GM21381 (cell line): ENCODE data around the gene ZBTB7B.

ENCODE experiments used
- ATAC-seq: cut with Tn5 transposase; IDR thresholded peaks from one replicate; pipeline ENCODE4 v1.9.1; 2021; ENCODE audit warnings: mild to moderate bottlenecking, moderate library complexity; ENCODE audit not compliant: unreplicated experiment

The ZBTB7B gene

DNA sequence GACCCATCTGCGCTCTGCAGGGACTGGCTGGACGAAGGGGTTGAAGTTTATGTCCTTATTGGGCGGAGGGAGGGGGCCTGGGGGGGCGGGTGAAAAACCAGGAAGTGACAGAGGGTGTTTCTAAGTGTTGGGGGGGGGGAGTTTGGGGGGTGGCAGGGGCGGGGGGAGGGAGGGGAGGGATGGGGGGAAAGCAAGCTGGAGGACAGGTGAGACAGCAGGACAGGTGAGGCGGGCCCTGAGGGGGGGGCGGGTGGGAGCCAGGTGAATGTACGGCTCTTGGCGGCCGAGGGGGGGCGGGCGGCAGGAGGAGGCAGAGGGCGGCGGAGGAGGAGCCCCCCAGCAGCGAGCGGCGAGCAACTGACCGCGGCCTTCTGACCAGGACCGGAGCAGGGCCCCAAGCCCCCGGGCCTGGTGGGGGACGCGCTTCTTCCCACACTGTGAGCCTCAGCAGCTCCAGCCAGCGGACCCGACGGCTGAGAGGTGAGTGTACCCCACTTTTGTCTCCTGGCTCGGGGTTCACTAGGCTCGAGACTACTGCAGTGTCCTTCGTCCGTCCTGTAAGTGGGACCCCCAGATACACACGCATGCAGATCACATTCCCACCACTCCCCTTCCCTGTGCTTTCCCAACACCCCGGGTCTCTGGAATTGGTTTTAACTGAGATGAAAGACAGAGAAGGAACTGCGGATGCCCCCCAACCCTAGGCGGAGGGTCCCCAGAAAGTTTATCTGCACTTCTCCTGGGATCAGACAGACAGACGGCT, at the start of gene ZBTB7B:
ZBTB7B (plus strand) TSS at position 339 of the 763 bp plus-strand sequence. CDS start 11,859 bp downstream, outside the sequence.
- ATAC-seq = no peak

DNA sequence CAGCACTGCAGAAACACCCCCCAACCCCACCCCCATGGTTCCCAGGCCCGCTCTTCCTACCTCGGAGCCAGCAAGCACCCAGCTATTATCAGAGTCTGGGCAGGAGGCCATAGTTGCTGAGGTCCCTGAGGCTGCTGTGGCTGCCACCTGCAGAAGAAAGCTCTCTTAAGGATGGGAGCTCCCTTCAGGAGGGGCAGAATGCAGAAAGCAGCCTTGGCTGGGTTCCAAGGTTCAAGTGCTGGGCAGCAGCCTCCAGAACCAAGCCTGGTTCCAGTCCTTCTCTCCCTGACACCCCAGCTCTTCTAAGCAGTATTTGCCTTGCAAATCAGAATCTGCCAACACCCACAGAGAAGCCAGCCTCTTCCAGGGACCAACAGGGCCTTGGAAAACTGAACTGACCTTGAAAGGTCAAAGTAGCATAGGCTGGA, 49.0 kb upstream of the ZBTB7B start:
- no peak for ATAC-seq

DNA sequence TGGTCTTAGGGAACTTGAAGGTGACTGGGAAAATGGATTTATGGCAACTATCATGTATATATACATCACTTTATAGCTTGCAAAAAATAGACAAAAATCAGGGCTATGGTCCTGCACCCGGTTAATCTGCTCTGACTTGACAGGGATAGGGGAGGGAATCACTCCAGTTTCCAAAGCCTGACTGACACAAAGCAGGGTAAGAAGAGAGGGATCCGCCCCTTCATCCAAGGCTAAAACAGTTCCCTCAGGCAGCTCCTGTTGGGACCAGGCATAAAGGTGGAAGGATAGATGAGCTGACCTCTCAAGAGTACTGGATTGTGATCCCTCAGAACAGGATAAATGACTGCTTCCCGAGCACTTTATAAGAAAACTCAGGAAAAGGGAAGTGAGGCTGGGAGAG, 48.1 kb upstream of the ZBTB7B start:
- no peak for ATAC-seq

DNA sequence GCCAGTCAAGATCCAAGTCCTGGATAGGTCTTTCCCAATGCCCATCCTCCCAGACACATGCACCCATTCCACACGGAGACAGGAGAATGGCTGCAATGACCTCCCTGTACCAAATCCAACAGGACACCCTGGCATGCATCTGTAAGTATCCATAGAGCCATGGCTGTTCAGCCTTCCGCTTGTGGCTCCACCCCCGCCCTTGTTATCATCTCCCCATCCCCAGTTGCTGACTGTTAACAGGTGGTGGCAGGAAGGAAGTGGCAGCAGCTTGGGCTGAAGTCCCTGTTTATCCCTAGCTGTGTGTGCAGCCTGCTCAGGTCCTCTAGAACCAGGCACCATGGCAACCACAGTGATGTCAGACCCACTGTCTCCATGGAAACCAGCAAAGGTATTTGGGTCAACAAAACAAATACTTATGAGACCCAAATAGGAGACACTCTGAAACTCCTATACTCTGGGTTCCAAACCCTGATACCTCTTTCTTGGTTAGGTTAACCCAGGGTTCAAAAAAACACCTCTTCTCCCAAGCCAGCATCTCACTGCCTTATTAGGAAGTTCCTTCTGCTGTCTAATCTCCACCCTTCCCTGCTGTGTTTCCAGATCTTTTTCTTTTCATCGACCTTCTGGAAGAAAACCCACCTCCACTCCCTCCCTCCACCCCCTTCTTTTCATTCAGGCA, 47.4 kb upstream of the ZBTB7B start:
- peak; percentile 56 for ATAC-seq

DNA sequence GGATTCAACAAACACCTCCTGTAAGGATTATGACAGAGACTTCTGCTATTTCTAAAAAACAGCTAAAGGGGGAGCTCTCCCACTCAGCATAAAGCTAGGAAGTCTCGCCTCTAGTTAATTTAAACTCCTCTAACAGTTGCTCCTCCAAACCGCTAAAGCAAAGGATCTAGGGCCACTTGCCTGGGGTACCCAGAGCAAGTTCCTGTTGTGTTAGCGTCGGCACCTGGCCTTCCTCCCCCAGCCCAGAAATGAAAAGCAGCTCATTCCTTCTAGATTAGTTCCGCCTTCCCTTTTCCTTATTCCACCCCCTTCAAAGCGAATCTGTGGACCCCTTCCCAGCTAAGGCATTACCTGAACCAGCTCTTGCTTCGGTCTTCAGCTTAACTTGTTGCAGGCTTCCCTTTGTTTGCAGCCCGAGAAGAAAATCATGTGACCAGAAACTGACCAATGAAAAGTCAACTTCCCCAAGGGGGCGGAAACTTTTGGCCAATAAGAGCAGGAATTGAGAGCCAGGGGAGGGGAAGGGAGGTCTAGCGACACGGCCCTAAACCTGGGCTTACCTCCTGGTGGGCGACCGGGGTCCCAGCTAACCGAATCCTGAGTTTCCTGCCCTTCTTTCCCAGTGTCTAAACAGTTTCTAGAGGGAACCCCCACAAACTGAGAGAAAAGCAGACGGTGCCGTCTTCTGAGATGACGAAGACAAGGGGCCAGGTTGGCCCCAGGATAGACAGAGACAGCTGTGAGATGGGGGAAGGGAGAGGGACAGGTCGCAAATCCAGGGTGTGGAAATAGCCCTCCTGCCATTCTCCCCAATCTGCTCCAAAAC, 46.7 kb upstream of the ZBTB7B start, which contains the start of gene PBXIP1:
PBXIP1 (minus strand) TSS at position 382 of the 826 bp plus-strand sequence. CDS start 2,378 bp downstream, outside the sequence.
- ATAC-seq = peak; percentile 49

DNA sequence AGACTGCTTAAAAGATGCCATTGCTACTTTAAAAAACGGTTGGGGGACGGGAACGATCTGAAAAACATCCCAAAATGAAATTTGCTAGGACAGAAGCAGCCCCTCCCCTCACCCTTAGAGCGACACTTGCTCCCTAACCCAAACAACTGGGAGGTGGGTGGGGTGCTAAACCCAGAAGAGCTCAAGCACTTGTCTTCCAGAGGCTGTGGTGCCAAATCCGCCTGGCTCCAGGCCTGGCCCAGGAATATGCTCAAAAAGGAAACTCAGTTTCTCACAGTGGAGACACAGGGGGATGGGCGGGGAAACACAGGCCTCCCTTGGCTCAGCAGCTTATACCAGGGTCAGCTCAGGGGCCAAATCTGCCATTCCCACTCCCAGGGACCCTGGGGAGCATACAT, 46.1 kb upstream of the ZBTB7B start:
- no peak for ATAC-seq

DNA sequence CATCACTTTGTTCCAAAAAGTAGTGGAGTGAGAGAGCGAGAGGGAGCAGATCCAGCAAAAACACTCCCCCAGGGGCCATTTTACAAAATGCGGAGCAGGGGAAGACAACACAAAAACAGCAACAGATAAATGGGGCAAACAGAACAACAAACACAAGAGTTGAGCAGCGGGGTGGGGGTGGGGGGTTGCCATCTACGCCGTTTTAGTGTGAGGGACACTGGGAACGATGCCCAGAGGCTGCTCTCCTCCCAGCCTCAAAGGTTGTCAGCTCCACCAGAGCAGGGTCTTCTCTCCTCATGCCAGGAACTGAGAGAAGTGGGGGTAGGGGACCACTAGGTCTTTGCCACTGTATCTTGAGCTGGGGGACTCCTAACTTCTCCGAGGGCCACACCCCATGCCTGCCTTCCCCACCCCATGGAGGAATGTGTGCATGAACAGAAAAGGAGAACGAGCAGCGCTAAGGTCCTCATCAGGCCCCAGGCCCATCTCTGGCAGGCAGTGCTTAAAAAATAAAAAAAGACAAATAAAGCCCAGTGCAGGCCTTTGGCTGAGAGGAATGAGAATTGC, 45.4 kb upstream of the ZBTB7B start:
- no peak for ATAC-seq

DNA sequence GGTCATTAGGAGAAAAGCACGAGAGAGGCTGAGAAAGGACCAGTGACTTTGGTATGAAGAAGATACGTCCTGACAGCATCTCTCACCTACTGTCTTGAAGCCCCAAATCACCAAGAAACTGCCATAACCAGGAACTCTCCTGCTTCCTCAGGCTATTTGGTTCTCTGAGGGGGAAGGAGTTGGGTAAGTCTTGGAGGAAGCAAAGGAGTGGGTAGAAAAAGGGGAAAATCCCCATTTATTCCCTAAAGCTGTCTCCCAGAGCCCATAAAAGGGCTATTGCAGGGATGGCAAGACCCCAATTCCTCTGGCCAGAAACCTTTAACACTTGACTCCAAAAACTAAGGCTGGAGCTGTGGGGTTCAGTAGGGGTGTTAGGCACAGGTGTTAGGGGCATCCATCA, 44.6 kb upstream of the ZBTB7B start:
- no peak for ATAC-seq

DNA sequence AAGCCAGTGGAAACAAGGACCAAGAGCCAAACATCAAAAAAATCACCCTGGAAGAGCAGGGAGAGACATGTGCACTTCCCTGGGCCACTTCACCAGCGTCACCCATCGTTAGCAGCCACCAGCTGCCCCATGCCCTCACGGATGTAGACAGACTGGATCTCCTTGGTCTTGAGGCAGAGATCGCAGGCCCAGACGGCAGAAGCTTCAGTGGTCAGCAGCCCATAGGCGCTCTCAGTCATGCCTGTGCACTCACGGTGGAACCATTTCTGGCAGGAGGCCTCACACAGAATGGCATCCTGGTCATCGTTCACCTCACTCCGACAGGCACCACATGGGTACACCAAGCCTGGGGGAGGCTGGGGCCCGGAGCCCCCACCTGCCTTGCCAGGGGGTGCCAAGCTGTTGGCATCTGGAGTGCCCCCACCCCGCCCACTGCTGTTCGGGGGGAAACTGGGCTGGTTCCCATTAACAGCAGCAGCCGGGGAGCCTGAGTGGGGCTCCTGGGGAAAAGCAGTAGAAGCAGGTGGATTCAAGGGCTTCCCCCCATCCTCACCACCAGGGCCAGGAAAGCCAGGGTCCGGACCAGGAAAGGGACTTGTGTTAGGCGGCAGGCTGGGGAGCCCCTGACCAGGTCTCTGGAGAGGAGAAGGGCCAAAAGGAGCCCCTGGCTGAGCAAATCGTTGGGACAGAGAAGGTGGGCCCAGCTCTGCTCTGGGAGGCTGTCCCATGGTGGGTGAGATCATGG, 43.7 kb upstream of the ZBTB7B start:
- no peak for ATAC-seq

DNA sequence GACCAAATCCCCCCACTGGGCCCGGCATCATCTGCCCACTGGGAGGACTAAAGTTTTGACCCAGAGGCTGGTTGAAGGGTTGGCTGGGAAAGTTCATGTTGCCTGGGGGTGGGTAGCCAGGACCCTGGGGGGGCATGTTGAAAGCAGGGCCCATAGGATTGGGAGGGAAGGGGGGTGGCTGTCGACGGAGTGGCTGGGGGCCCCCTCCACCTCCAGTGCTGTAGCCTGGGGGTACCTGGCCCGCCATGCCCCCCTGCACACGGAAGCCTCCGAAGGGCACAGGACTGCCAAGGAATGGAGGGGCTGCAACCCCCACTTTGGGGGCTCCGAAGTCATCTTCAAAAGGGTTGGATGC, 43.2 kb upstream of the ZBTB7B start:
- no peak for ATAC-seq

DNA sequence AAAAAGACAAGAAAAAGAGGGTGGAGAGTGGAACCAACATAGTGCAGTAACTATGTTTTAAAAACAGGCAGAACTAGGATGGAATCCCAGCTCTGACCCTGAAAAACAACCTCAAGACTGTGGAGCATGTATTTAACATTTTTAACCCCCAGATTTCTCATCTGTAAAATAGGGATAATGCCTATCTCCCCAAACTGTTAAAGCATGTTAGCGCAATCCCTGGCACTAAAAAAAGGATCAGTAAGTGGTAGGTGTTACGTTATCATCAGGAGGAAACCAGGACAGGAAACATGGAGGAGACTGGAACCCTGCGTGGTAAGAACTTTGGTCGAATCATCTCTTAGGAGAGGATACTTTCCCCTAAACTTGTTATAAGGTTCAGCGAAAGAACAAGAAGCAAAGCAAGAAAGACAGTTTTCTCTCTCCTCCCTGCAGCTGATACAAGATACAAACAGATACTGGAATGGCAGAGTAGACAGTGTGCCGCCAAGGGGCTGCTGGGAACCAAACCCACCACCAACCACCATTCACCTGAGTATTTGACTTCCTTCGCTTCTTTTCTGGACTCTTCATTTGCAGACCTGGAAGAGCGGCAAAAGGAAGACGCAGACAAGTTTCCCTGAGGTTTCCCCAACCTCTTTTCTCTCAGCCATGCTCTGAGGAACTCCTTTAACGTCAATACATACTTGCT, 42.0 kb upstream of the ZBTB7B start:
- ATAC-seq = no peak

DNA sequence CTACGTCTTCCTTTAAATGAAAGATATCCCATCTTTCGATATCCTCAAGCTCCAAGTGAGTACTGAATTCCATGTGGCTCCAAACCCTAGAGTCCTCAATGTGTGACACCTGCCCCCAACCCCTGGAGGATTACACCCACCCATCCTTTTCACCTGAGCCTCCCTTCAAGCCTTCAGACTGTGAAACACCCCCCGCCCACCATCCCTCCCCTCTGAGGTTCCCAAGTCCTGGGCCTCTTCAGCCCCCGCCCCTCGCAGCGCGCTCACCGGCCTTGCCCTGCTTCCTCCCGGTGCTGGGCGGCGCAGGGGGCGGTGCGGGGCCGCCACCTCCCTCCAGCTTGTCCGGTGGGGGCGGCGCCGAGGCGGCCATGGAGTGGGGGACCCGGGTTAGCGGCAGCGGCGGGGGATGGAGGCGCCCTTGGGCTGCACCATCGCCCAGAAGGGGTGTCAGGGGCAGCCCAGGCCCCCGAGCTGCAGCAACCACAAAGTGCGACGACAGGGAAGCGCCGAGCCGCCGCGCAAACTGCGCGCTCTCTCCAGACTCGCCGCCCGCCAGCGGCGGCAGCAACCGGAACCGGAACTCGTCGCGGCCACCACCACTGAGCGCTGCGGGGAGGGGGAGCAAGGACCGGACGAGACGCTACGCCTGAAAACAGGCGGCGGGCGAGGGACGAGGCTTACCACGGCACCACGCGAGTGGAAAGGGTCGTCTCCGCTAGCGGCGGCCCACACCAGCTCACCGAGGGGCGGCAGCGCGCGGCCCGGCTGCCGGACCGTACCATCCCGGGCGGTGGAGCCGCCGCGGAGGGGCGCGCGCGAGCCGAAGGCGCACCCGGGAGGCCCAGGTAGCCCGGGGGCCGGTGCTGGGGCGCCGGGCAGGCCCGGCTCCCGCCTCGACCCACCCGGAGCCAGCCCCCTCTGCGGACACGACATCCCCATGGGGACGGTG, 41.1 kb upstream of the ZBTB7B start, which contains the start of gene PYGO2:
PYGO2 (minus strand) TSS at position 576 of the 949 bp plus-strand sequence; CDS start at position 370, 206 bp downstream.
- ATAC-seq = peak; percentile 70

DNA sequence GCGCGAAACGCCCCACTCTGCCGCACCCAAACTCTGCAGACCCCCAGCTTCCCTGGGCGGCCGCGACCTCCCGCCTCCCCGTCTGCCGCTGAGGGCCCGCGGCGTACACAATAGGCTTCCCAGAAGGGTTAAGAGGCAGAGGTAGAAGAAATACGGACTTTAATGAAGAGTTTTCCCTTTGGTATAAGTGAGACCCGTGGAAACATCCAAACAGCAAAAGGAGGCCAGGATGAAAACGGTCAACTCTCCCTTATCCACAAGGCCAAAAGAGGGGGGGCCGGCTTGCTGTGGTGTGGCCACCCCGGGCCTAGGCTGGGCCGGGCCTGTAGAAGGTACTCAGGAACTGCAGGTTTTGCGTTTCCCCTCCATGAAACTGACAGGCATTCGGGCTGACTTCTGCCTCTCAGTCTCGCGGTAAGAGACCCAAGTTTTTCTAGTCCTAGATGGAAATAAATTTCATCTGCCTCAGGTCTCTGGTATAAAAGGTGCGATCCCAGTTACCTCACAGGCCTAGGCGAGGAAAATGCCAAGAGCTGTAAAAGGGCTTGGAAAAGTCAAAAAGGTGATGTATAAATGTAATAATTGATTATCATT, 40.3 kb upstream of the ZBTB7B start:
- ATAC-seq = no peak

DNA sequence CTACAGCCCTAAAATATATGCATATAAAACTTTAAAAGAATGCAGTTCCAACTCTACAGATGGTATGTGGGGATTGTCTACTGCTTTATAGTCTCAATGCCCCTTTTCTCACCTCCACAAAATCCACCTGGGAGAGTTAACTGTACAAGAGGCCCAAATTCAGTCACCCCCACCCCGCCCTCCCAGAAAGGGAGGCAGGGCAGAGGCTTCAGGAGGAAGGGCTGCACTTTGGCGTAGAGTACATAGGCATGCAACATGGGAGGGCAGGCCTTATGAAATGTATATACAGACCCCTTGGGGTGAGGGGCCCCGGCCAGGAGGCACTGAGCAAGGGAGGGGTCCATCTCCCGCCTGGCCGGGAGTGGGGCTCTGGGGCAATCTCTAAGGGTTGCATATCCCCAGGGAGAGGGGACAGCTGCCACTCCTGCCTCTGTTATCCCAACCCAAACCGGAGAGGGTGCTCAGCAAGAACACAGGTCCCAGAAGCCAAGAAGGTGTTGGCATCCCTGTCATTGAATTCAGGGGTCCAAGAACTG, 39.7 kb upstream of the ZBTB7B start:
- no peak for ATAC-seq

DNA sequence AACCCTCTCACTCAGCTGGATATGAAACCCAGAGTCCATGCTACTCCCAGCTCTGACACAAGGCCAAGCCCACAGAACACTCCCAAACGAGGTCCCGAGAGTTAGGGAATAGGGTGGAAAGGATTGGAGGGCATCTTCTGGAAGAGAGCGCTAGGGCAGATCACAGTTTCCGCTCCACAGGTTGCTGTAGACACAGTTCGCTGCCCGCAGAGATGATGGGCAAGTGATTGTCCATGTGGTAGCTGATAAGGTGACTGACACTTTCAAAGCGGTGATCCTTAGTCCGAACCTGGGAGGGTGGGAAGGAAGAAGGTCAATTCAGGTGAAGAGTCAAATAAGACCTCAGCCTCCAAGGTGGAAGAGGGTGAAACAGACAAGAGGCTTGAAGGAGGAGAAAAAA, 39.0 kb upstream of the ZBTB7B start:
- ATAC-seq = no peak

DNA sequence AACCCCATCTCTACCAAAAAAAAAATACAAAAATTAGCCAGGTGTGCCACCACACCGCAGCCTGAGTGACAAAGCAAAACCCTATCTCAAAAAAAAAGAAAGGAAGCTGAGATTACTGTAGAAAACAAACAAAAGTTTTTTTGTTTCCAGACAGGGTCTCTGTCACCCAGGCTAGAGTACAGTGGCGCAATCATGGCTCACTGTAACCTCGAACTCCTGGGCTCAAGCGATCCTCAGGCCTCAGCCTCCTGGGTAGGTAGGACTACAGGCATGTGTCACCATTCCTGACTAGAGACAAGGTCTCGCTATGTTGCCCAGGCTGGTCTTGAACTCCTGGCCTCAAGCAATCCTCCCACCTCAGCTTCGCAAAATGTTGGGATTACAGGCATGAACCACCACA, 38.2 kb upstream of the ZBTB7B start:
- no peak for ATAC-seq

DNA sequence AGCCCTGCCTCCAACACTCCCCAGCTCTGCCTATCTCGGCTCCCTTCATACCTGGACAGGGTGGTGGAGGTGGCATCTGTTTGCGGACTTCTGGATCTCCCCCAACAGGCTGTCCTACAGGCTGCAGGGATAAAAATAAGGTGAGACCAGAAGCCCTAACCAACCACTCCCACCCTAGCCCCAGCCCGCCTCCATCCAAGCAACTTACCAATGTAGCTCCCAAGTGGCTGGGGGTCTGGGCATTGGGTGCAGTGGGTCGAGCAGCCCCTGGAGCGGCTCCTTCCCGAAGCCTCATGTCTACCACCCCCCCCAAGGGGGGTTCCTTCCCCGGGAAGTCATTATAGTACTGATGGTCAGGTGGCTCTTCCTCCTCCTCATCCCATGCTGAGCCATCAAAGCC, 36.5 kb upstream of the ZBTB7B start:
- no peak for ATAC-seq

DNA sequence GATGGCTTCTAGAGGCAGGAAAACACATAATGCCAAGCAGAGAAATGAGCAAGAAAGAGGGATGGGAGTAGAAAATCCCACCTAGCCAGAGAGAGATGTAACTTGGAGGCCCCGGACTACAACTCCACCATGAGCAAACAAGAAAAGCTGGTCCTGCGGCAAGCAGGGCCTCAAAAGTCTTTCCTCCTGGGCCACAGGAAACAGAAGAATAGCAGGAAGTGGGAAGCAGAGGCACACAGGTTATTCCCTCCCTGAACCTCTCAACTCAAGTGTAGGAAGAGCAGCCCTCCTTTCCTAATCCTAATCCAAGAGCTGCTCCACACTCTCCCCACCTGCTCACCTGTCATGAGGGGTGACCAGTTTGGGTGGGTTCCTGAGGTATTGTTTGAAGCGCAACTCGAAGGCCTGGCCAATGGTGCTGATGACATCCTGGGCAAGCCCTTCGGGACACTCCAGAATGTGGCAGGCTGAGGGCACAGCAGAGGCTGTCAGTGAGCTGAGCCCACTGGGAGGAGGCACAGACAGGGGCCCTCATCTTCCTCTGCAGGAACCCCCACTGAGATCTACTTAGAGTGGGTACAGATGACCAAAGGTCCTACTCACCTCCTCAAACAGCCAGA, 35.2 kb upstream of the ZBTB7B start:
- no peak for ATAC-seq
